Activated T-cell treated with anti-CD3 and anti-CD28 coated beads, Interleukin-2, amount 50 U/mL, for 48 hours (primary cell): ENCODE measurements around the gene ANGPT4.

Source experiments
- DNase-seq, 2 experiments: peaks; one replicate each; pipeline ENCODE4 v3.0.0-alpha.2; 2020

Gene ANGPT4

GRCh38 chr20:939606-940005, 23.5 kb upstream of the ANGPT4 start:
- DNase-seq = no peak

- DNase-seq = no peak
Observed at GRCh38 chr20:934186-934840, 18.2 kb upstream of the ANGPT4 start.

- DNase-seq = no peak
Observed at GRCh38 chr20:933029-933428, 16.9 kb upstream of the ANGPT4 start.

- no peak for DNase-seq
Observed at GRCh38 chr20:931401-931800, 15.3 kb upstream of the ANGPT4 start.

- no peak for DNase-seq
Observed at GRCh38 chr20:926670-927069, 10.5 kb upstream of the ANGPT4 start.

- DNase-seq = no peak
Observed at GRCh38 chr20:925516-925915, 9.4 kb upstream of the ANGPT4 start.

- DNase-seq = no peak
Observed at GRCh38 chr20:924639-925038, 8.5 kb upstream of the ANGPT4 start.

- no peak for DNase-seq
Observed at GRCh38 chr20:922781-923180, 6.6 kb upstream of the ANGPT4 start.

GRCh38 chr20:921068-921467, 4.9 kb upstream of the ANGPT4 start:
- DNase-seq = no peak

- no peak for DNase-seq
Observed at GRCh38 chr20:920311-920710, 4.2 kb upstream of the ANGPT4 start.

- DNase-seq = no peak
Observed at GRCh38 chr20:919491-919916, 3.4 kb upstream of the ANGPT4 start.

- DNase-seq = no peak
Observed at GRCh38 chr20:917416-917815, 1.3 kb upstream of the ANGPT4 start.

GRCh38 chr20:916825-917224, 691 bp upstream of the ANGPT4 start:
- no peak for DNase-seq

- DNase-seq = no peak
Observed at GRCh38 chr20:914727-915498, 1.2 kb downstream of the ANGPT4 start.

- DNase-seq = no peak
Observed at GRCh38 chr20:913306-913849, 2.8 kb downstream of the ANGPT4 start.

GRCh38 chr20:911882-912600, 4.1 kb downstream of the ANGPT4 start:
- peak in 1 of 2 experiments; percentile 20 for DNase-seq

GRCh38 chr20:910870-911770, 5.0 kb downstream of the ANGPT4 start:
- DNase-seq = no peak

GRCh38 chr20:910132-910869, 5.8 kb downstream of the ANGPT4 start:
- no peak for DNase-seq

GRCh38 chr20:909641-910040, 6.5 kb downstream of the ANGPT4 start:
- no peak for DNase-seq

- DNase-seq = no peak
Observed at GRCh38 chr20:906703-907270, 9.3 kb downstream of the ANGPT4 start.

GRCh38 chr20:906001-906520, 10.1 kb downstream of the ANGPT4 start:
- DNase-seq = no peak
